LHCN-M2 (cell line): Measurements from ENCODE around the gene IL17B. TPM values are rescaled to one million over a fixed set of nuclear protein-coding genes. Genes with fewer than 3 reads are reported as not detected.
A peak's percentile ranks its signal among the peaks of the same experiment; 100 is the strongest.
"Not testable (repeated sequence)": the region's sequence is repeated elsewhere in the genome, so short reads cannot be mapped to it uniquely, and the experiment has no call there.

Experiments used
- DNase-seq: peaks from one replicate; pipeline ENCODE4 v3.0.0-alpha.2; 2012; ENCODE audit warnings: low read depth
- total RNA-seq: library from RNA; depleted of rRNA; stranded (reverse); fragments of >200 nt; gene quantifications from 2 replicates; pipeline ENCODE4 v1.2.3, GENCODE V29; 2014

Gene IL17B
- total RNA-seq, 1 experiment from 2014 or later = not detected

DNA sequence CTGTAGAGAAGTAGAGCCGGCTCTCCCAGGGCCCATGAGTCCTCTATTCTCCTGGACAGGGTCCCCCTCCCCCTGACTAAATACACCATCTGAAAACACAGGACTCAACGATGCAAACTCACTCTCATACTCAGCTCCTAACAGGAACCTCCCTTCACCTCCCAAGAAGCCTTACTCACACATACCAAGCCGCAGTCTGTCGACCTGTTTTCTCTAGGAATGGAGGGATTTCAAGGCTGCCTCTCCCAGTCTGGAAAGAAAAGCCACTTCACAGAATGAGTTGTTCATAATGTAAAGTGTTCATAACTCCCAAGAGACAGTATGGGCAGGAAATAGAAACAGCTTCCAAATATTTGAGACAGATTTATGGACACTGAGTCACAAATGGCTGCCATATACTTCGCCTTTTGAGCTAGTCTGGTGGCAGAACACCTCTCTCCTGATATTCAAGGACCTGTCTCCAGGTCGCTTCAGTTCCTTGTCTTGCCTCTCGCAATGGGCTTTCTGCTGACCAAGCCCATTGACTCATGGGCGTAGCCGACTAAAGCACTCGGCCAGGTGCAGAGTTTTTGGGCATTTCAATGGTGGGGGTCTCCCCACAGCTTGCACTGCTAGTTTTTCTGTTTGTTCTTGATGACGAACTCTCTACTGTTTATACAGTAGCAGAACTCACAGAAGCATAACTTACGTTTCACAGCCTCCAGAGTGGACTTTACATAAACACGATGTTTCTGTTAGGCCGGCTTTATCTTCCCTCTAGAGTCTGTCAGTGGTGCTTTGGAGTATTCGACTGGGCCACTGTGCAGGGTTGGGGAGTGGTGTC, 25.0 kb upstream of the IL17B start:
- DNase-seq = peak; percentile 63

DNA sequence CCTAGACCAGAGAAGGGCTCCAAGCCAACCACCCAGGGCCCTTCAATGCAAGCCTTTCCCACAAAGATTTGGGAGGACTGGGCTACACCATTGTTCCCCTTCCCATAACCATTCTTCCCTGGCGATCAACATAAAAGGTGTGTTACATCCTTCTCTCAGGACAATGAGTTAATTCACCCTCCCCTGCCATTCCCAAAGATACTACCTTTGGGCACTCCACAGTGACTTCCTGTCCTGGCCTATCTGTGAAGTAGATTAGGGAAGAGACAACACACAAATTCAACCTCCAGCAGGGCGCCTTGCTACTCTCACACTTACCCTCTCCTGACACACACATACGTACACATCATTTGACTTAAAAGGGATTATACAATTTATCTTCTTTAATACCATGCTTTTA, 23.2 kb upstream of the IL17B start:
- DNase-seq = no peak

DNA sequence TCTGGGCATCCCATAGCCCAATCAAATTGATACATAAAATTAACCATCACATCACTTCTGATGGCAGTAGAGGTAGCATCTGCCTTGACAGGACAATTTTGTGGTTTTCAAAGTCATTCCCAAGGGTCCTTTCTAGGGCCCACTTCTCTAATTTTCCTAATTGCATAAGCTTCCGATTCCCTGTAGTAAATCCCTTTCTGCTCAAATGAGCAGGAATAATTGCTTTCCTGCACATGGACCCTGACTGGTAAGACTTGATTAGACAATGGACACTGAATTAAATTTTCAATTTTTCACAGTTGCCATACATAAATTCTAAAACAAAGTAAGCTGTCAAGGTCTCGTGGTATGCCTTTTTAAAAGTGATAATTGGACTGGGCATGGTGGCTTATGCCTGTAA, 22.0 kb upstream of the IL17B start:
- no peak for DNase-seq

DNA sequence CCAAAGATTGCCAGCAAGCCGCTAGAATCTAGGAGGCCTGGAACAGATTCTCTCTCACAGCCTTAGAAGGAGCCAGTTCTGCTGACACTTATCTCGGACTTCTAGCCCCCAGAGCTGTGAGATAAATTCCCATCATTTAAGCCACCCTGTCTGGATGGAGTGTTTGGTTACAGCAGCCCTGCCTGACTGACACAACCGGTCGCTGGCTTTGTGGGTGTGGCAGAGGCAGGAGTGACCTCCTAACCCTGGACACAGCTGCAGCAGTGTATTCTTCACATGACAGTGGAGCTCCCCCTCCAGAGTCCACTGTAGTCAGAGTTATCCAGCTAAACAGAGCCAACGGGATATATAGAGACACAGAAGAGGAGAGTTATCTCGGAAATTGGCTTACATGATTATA, 21.2 kb upstream of the IL17B start:
- DNase-seq = peak; percentile 32

DNA sequence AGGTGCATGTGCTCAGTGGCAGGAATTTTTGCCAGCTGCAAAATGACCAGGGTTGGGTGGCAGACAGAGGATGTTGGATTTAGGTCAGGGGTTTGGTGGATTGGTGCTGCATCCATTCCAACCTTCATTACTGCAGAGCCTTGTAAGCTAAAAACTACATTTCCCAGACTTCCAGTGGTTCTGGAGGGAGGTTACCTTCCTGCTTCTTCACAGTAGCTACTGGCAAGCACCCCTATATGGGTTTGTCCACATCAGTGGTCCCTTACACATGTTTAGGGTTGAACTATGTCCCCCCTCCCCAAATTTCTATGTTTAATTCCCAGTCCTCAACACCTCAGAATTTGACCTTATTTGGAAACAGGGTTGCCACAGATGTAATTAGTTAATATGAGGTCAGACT, 20.7 kb upstream of the IL17B start:
- no peak for DNase-seq

DNA sequence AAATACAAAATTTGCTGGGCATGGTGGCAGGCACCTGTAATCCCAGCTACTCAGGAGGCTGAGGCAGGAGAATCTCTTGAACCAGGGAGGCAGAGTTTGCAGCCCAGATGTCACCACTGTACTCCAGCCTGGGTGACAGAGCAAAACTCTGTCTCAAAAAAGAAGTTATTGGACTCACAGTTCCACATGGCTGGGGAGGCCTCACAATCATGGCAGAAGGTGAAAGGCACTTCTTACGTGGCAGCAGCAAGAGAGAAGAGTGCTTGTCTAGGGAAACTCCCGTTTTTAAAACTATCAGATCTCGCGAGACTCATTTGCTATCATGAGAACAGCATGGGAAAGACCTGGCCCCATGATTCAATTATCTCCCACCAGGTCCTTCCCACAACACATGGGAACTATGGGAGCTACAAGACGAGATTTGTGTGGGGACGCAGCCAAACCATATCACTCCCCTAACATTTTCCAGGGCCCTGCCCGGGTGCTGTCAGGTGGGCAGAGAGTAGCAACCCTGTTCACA, 19.7 kb upstream of the IL17B start:
- DNase-seq = not testable (repeated sequence)

DNA sequence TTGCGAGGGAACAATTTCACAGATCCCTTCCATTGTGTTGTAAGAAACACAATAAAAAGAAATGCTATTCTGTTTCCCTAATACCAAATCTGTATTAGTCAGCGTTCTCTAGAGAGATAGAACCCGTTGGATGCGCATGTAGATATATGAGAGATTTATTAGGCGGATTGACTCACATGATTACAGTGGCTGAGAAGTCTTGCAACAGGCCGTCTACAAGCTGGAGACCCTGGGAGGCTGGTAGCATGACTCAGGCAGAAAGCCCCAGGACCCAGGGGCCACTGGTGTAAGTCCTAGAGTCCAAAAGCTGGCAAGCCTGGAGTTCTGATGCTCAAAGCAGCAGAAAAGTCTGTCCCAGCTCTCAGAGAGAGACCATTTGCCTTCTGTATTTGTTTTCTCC, 18.4 kb upstream of the IL17B start:
- DNase-seq = peak; percentile 56

DNA sequence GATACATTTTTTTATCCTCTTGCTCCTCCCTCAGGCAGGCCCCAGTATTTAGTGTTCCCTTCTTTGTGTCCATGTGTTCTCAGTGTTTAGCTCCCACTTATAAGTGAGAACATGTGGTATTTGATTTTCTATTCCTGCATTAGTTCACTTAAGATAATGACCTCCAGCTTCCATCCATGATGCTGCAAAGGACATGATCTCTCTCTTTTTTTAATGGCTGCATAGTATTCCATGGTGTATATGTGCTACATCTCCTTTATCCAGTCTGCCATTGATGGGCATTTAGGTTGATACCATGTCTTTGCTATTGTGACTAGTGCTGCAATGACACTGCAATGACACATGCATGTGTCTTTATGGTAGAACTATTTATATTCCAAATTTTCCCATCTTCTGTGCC, 15.9 kb upstream of the IL17B start:
- DNase-seq = not testable (repeated sequence)

DNA sequence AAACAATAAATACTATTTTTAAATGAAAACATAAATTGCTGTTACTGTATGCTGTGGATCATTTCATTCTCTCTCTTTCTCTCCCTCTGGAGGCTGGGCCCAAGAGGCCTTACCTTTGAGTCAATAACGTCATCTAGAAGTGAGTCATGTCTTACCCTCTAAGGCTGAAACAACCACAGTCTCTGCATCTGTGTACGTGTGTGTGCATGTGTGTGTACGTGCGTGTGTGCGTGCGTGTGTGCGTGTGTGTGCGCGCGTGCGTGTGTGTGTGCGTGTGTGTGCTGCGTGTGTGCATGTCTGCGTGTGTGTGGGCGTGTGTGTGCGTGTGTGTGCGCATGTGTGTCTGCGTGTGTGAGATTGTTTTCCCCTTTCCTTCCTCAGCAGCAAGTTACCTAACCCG, 13.6 kb upstream of the IL17B start:
- DNase-seq = no peak

DNA sequence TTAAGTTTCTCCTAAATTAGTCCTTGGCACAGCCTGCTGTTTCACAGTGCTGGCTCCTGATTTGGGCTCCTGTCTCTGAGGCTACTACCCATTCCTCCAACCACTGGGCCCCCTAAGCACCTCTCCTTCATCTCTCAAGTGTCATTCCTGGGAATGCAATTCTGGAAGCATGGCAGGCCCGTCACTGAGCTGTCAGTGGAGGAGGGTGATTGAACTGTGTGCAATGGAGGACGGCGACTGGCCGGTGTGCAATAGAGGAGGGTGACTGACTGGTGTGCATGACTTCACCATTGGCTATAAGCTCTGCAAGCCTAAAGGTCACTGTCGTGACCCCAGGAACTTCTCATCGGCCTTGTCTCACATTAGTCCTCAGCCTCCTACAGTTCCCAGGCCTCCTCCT, 12.4 kb upstream of the IL17B start:
- DNase-seq = no peak

DNA sequence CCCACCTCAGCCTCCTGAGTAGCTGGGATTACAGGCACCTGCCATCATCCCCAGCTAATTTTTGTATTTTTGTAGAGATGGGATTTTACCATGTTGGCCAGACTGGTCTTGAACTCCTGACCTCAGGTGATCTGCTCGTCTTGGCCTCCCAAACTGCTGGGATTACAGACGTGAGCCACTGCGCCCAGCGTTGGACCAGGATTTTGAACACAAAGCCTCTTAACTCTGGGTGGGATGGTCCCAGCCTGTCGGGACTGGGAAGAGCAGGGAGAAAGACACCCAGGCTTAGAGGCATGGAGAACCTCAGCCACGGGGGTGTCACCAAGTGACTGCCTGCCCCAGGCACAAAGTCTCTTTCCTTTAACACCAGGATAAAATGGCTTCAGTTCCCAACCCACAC, 12.0 kb upstream of the IL17B start:
- DNase-seq = not testable (repeated sequence)

DNA sequence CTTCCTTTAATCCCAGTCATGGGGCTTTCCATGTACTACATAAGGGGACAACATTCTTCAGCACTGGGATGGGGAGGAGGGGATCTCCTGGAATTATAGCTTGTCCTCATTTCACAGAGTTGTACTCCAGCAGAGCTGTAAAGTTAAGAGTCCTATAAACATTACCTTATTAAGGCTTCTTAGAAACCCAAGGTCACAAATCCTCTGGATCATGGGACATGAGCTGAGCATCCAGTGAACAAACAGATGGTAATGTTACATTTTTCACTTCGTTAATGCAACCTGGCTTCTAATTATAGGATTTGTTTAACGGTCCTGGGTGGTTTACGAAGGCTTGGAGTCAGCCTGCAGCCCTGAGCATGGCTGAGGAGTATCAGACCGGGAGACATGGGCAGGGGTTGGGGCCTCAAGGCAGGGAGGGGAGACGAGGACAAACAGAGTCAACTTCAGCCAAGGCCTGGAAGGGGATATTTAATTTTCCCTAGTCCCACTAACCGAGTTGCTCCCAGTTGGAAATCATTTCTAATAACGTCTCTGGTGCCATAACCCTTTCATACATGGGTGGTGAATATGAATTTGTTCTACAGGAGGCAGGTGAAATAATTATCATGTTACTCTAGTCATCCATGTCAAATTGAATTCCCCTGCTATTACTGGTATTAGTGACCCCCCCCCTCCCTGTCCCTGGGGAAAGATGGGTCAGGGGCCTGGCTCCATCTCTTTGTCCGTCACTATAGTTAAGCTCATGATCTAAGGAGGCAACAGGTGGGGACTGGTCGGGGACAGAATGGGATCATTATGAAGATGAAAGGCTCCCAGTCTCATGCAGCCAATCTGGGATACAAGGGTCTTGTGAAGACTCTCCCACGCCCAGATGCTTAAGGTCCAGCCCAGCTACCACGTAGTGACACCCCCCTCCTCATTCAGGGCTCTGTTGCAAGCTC, 10.7 kb upstream of the IL17B start:
- DNase-seq = no peak

DNA sequence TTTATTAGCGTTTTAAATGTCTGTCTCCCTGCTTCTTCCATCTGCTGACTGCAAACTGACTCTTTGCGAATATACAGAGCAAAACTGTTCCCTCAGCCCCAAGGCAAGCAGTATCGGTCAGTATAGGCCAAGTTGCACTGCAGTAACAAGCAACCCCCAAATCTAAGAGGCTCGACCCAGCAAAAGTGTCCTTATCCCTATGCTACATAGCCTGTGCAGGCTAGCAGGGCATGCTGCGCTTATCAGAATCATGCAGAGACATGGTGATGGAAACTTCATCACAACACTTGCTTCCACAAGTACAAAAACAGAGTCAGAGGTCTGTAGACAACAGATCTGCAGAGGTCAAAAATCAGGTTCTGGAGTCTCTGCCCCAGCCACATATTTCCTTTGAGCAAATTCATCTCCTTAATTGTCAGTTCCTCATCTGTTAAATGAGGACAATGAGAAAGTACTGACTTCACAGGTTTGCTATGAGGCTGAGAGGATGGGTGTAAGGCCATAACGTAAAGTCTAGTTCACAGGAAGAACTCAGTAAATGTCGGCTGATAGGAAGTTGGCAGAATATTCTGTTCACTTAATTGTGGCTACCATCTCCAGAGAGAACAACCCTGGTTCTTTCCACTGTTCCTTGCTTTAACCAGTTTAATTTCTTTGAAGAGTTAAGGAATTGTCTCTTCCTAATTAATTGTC, 9.6 kb upstream of the IL17B start:
- no peak for DNase-seq

DNA sequence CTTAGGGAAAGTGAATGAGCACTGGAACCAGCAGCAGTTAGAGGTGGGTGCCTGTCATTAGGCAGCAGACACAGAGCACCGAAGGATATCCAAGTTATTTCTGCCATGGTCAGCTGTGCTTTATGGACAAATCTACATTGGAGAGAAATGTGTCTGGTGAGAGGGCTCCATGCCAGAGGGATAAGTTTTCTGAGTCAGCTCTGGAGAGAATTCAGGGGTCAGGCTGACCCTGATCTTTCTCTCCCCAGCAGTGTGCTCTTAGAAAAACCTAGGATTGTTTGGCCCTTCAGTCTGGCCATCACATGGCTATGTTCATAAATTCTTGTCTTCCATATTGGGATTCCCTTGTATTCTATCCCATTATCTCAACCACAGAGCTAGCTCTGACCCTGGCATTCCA, 8.9 kb upstream of the IL17B start:
- peak; percentile 39 for DNase-seq

DNA sequence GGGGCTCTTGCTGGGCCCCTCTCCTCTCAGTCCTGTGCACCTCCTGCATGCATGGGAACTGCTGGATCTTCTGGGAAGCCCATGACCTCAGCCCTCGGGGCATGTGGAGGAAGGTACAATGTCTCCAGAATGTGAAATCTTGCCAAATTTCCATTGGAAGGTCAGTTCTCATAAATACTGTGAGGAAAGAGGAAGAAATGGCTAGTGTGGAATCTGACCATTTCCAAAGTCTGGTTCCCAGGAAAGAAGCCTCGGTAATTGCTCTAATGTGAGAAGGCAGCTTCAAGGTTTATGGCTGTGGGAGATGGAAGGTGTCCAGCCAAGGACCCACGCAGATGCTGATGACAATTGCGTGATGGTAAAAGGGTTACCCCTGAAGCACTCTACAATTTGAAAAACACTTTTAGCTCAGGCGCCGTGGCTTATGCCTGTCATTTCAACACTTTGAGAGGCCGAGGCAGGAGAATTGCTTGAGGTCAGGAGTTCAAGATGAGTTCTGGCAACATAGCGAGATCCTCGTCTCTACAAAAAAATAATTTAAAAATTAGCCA, 8.1 kb upstream of the IL17B start:
- DNase-seq = no peak

DNA sequence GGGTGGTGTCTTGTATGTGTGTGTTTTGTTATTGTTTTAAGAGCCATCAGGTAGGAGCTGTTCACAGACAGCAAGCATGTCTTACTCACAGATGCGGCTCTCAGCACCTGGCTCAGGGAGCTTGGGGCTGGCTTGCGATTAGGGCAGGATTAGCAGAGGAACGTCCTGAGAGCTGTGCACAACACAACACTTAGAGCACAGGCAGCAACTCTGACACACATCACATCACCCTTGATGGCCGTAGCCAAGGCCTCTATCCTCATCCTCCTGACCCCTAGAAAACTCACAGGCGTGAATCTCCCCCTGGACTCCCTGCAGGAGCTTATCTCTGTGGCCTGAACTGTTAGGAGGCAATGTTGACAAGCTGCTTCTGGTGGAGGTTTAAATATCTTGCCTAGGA, 7.1 kb upstream of the IL17B start:
- no peak for DNase-seq

DNA sequence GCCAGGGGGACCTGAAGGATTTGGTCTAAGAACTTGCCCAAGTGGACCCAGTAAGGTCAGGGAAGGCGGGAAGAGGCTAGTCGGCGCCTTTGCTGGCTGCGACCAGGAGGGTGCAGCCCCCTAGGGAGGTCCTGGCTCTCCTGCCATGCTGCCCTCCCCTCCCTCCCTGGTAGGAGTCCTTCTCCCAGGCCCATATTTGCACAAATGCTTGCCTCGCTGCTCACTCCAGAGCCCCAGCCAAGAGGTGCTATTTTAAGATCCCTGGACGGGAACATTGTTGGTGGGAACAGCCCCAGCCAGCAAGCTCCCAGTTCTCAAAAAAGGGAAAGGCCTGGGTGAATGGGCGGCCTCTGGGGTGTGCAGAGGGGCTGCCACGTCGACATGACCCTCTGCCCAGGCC, 4.3 kb upstream of the IL17B start:
- DNase-seq = no peak

DNA sequence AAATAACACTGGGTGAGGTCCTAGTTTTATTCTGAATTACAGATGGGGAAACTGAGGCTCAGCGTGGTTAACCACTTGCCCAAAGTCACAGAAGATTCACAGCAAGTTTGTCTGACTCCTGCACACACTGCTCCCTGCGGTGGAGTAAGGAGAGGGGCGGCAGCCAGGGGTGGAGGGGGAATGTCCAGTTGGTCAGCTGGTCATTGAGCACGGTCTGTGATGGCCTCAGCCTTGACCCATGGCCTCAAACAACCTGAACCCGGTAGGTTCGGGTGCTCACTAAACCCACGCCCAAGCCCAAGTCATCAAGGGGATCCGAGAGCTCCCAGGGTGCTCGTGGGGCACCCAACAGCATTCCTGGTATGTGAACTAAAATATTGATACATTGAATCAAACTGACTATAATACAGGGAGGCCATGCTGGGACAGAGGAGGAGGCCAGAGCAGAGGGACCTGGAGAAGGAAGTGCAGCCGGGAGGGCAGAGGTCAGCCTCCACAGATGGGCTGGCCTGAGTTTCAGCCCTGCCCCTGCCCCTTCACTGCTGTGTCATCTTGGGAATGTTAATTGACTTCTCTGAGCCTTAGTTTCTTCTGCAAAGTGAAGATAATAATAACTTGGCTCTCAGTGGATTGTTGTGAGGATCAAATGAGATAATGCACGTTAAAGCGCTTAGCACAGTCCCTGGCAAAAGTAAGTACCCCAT, 3.6 kb upstream of the IL17B start:
- no peak for DNase-seq

DNA sequence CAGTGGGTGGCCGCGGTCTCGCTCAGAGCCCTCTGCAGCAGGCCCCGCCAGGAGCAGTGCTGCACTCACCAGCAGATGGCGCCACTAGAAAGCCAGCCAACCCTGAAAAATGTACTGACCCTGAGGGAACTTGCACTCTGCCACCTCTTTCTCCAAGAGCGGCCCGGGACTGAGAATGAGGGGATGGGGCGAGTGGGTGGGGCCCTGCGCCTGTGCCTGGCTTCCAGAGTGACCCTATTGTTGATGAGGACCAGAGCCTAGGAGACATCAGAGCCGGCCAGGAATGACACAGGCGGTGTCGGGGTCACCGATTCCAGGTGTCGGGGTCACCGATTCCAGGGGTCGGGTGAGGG, 2.9 kb upstream of the IL17B start:
- peak; percentile 47 for DNase-seq

DNA sequence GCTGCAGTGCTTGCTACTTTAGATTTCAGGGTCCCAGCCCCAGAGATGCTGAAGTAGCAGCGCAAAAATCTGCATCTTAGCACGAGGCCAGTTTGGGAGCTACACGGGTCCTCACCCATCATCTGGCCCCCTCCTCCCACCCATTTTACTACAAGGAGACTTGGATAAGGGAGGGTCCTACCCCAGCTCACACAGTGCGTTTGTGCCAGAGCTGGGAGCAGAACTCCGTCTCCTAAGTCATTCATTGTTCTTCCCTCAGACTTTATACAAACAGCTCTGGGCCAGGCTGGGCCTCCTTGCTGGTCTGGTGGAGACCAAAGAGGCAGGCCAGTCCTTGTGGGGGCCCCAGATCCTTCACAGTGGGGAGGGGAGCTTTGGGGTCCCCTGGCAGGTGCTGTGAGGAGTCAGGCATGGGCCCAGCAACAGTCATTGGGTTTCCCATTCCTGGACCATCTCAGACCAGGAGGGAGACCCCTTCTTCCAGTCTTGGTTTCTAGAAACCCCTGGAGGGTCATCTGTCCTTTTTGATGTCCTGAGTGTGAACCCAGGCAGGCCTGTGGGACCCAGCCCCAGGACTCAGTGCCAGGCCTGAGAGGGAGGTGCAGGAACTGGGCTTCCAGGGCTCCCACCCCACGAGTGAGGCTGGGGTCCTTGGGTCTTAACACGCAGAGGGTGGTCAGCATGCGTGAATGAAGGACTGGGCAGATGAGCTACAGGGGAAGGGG, 2.3 kb upstream of the IL17B start:
- DNase-seq = no peak
